Prostate gland (tissue), 2 donors: Measurements from ENCODE around the gene BAG3. TPM values are rescaled to one million over a fixed set of nuclear protein-coding genes. Genes with fewer than 3 reads are reported as not detected.

Experiments
- DNase-seq: peaks from one replicate; pipeline ENCODE4 v3.0.0-alpha.2; 2019; ENCODE audit warnings: low spot score
- H3K27ac ChIP-seq, 2 donors: fragments of 200-600 bp; sonication (generic); 2 replicates each; pipeline ENCODE4 v1.5.1; 2017 to 2019
- H3K27me3 ChIP-seq: fragments of 200-600 bp; sonication (generic); replicated peaks from 2 replicates; pipeline ENCODE4 v1.5.1; 2019; ENCODE audit not compliant: insufficient read depth
- H3K36me3 ChIP-seq, 2 donors: fragments of 200-600 bp; sonication (generic); 1 replicate in 1 of 2; 2 replicates in 1 of 2; pipeline versions ENCODE4 v1.5.1 to v1.8.1; 2017 to 2019
- H3K4me1 ChIP-seq: fragments of 200-600 bp; sonication (generic); replicated peaks from 2 replicates; pipeline ENCODE4 v1.5.1; 2019
- H3K4me3 ChIP-seq, 2 donors: fragments of 200-600 bp; sonication (generic); 2 replicates each; pipeline ENCODE4 v1.5.1; 2017 to 2019
- H3K9me3 ChIP-seq: fragments of 200-600 bp; sonication (generic); 2 replicates; pipeline ENCODE4 v1.5.1; 2017
- POLR2A ChIP-seq: fragments of 450-650 bp; IDR thresholded peaks from one replicate; pipeline ENCODE4 v1.6.1; 2016; ENCODE audit warnings: antibody characterized with exemption, mild to moderate bottlenecking
- POLR2AphosphoS5 ChIP-seq: sonication (generic); formaldehyde crosslinking; IDR thresholded peaks from one replicate; pipeline ENCODE4 v1.6.1; 2017; ENCODE audit warnings: antibody characterized with exemption
- WGBS: methylation state at CpG from one replicate; pipeline ENCODE4 v1.1.5; 2018; 5-methylcytosine and 5-hydroxymethylcytosine counted together
- intact Hi-C: fragments of 100-400 bp; cut with DNase I; formaldehyde crosslinking; loops from one replicate; pipeline ENCODE4 v1.14.2; 2022
- total RNA-seq, 2 donors: library from RNA; depleted of rRNA; stranded (reverse); fragments of >200 nt; gene quantifications; one replicate each; pipeline ENCODE4 v1.1.0, GENCODE V29; 2016
- TF ChIP-seq, protein P1 (sequence below), 4 experiments: fragments of 200-600 bp in 2 of 4; fragments of 450-650 bp in 2 of 4; sonication (generic) in 2 of 4; IDR thresholded peaks; 1 replicate in 3 of 4; 2 replicates in 1 of 4; pipeline ENCODE4 v1.5.1; 2016 to 2019; ENCODE audit warnings: antibody characterized with exemption in 4 of 4, mild to moderate bottlenecking in 2 of 4, moderate library complexity in 2 of 4

Gene BAG3
- total RNA-seq, 2 donors from 2014 or later = 45.4 to 56.4 TPM

DNA sequence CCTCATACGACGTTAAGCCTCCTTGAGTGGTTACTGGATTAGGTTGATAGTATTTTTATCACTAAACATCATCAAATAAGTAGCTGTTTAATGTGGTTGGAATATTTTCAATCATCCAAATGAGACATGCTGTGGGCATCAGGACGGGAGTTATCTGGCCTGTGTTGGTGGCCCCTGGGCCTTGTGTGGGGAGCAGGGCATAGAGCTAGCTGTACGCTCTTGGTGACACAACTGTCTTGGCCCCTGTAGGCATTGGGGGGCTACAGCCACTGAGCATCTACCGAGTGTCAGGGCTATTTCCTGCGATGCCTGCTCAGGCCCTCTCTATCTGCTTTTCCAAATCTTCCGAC, 28.3 kb downstream of the BAG3 start:
- intact Hi-C loops = no loop called here
- WGBS = 83% methylated on average over 7 of the region's 7 CpGs
- H3K27ac ChIP-seq = peak overlapping the region in 1 of 2 donors; percentile 28

DNA sequence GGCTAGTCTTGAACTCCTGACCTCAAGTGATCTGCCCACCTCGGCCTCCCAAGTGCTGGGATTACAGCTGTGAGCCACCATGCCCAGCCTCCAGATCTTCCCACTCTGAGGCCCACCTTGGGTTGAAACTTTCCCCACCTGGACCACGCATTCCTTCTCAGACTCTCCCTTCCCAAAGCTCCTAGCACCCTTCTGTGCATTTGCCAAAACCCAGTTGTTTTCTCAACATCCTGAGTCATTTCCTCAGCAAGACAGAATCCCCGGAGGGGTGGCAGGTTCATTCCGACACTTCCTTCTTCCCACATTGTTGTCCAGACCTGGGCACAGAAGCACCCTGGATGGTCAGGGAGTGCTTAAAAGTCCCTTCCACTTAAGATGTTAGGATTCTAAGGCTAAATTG, 28.9 kb downstream of the BAG3 start:
- Histone ChIP-seq H3K27me3 (no peaks in the 10 kb centered on the region), H3K36me3 (peaks cover 0 to 3% of the 10 kb centered on the region in 2 donors), H3K4me1 (peaks cover 3% of the 10 kb centered on the region), H3K4me3 (no peak overlapping the region), H3K27ac (peak overlapping the region; percentile 57 to 63), H3K9me3 (no peaks in the 10 kb centered on the region)
- TF ChIP-seq POLR2A = no peak
- TF ChIP-seq, protein P1, sequence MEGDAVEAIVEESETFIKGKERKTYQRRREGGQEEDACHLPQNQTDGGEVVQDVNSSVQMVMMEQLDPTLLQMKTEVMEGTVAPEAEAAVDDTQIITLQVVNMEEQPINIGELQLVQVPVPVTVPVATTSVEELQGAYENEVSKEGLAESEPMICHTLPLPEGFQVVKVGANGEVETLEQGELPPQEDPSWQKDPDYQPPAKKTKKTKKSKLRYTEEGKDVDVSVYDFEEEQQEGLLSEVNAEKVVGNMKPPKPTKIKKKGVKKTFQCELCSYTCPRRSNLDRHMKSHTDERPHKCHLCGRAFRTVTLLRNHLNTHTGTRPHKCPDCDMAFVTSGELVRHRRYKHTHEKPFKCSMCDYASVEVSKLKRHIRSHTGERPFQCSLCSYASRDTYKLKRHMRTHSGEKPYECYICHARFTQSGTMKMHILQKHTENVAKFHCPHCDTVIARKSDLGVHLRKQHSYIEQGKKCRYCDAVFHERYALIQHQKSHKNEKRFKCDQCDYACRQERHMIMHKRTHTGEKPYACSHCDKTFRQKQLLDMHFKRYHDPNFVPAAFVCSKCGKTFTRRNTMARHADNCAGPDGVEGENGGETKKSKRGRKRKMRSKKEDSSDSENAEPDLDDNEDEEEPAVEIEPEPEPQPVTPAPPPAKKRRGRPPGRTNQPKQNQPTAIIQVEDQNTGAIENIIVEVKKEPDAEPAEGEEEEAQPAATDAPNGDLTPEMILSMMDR (IDR thresholded peaks at IDR 0.05) = no peak
- DNase-seq = peak; percentile 49
- intact Hi-C loops = no loop called here
- 31% methylated on average over 4 of the region's 4 CpGs for WGBS

More for the DNA sequence above, 28.3 kb downstream of the BAG3 start:
- peaks cover 3% of the 10 kb centered on the region for H3K4me1 ChIP-seq
- no peaks in the 10 kb centered on the region for H3K27me3 ChIP-seq
- no peak overlapping the region for H3K4me3 ChIP-seq
- H3K36me3 ChIP-seq = peaks cover 0 to 3% of the 10 kb centered on the region in 2 donors
- H3K9me3 ChIP-seq = no peaks in the 10 kb centered on the region
- TF ChIP-seq POLR2A = no peak
- TF ChIP-seq, protein P1 (IDR thresholded peaks at IDR 0.05) = no peak
- TF ChIP-seq POLR2AphosphoS5 = no peak
- DNase-seq = no peak

DNA sequence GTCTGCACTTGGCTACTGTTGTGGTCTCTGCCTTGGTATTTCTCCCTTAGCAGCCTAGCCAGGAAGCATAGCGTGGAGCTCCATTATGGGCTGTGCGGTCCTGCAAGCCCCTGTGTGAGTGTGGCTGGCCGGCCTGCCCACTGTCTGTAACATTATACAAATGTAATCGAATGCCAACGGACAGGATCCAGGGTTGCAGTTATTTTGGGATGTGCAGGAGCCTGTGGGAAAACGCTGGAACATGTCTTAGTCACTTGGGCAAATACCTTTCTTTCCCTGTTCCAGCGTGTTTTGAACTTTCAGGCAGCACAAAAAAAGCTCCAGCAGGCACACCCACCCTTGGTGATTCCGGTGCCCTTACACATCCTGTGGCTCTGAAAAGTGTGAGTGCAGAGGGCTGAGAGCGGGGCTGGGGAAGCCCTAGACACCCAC, 29.5 kb downstream of the BAG3 start:
- WGBS = 17% methylated on average over 9 of the region's 9 CpGs

DNA sequence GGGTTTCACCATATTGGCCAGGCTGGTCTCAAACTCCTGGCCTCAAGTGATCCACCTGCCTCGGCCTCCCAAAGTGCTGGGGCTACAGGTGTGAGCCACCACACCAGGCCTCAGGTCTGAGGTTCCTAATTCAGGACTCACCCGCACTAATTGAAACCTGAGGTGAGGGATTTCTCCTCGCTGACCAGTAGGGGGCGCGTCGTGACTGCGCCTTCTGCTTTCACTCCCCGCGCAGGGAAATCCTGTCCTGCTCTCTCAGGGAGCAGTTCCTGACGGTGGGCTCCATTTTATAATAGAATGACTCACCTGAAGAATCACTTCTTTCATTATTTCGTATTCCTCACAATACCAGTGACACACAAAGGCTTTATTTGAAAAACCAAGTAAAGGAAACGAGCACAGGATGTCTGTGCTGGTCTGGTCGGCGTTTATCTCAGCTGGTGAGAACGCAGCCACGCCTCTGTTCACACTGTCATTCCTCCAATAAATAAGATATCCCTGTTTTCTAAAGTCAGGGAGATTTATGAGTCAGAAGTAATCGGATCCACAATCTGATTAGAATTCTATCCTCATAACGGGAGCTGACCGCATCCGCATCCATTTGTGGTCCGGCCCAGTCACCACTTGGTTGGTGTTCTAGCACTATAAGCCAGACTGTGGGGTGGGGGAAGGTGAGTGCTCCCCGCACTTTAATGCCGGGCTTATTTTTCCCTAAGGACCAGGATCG, 35.4 kb downstream of the BAG3 start:
- intact Hi-C loops = loop anchor here (5.0 kb wide), 2 partner anchors 41 to 176 kb away; partner anchors contain the start of gene INPP5F
- H3K4me1 ChIP-seq = peaks cover 4% of the 10 kb centered on the region
- peak overlapping the region; percentile 59 to 65 for H3K27ac ChIP-seq
- H3K9me3 ChIP-seq = no peaks in the 10 kb centered on the region
- 7% methylated on average over 23 of the region's 24 CpGs for WGBS
- peak; percentile 63 for DNase-seq
- TF ChIP-seq, protein P1 (IDR thresholded peaks at IDR 0.05) = peak; percentile 87 to 94 (median 91)
- TF ChIP-seq POLR2AphosphoS5 (peak; percentile 73), POLR2A (no peak)
- H3K27me3 ChIP-seq = no peaks in the 10 kb centered on the region
- no peaks in the 10 kb centered on the region for H3K36me3 ChIP-seq
- peak overlapping the region in 1 of 2 donors; percentile 13 for H3K4me3 ChIP-seq

More for the DNA sequence above, 29.5 kb downstream of the BAG3 start:
- no peaks in the 10 kb centered on the region for H3K9me3 ChIP-seq
- H3K36me3 ChIP-seq = peaks cover 0 to 3% of the 10 kb centered on the region in 2 donors
- peaks cover 3% of the 10 kb centered on the region for H3K4me1 ChIP-seq
- H3K27ac ChIP-seq = peak overlapping the region; percentile 57 to 63
- intact Hi-C loops = no loop called here
- TF ChIP-seq, protein P1 (IDR thresholded peaks at IDR 0.05) = no peak
- peak; percentile 76 for TF ChIP-seq POLR2AphosphoS5
- peak; percentile 77 for DNase-seq
- H3K4me3 ChIP-seq = no peak overlapping the region
- no peaks in the 10 kb centered on the region for H3K27me3 ChIP-seq
